Esophagus muscularis mucosa (tissue), 4 donors: ENCODE data around the gene MIOX.

Experiments
- CTCF ChIP-seq, 3 experiments: fragments of 200-600 bp in 2 of 3; fragments of 450-650 bp in 1 of 3; sonication (generic) in 2 of 3; IDR thresholded peaks; one replicate each; pipeline ENCODE4 v1.5.1; 2017 to 2019; ENCODE audit warnings: antibody characterized with exemption in 3 of 3, mild to moderate bottlenecking in 2 of 3, moderate library complexity in 1 of 3
- EP300 ChIP-seq: sonication (generic); formaldehyde crosslinking; IDR thresholded peaks from one replicate; pipeline ENCODE4 v1.6.1; 2017; ENCODE audit warnings: antibody characterized with exemption
- POLR2AphosphoS5 ChIP-seq, 2 donors: sonication (generic); formaldehyde crosslinking; IDR thresholded peaks; one replicate each; pipeline ENCODE4 v1.6.1; 2017; ENCODE audit warnings: antibody characterized with exemption in 2 of 2

GRCh38 chr22:50505776-50506610 is 19.3 kb downstream of the MIOX start:
- TF ChIP-seq CTCF (IDR thresholded peaks at IDR 0.05) (no peak), POLR2AphosphoS5 (IDR thresholded peaks at IDR 0.05) (no peak), EP300 (no peak)
